GM12878 (cell line): ENCODE results near the gene NRG4. TPM values are rescaled to one million over a fixed set of nuclear protein-coding genes. Genes with fewer than 3 reads are reported as not detected.
A peak's percentile ranks its signal among the peaks of the same experiment; 100 is the strongest.

Experiments used
- ATAC-seq: fragments of 200-7000 bp; cut with Tn5 transposase; 3 replicates; pipeline ENCODE4 v1.9.1; 2020; ENCODE audit warnings: mild to moderate bottlenecking, moderate library complexity
- BruUV-seq: library from RNA; stranded (reverse); fragments of 400-500 nt; replicated peaks from 2 replicates; lab custom pipeline; 2021; lab: Mats Ljungman, UMichigan
- CTCF ChIA-PET: fragments of 300-600 bp; sonication (Branson Sonifier 250); formaldehyde crosslinking; extraction: SDS; loops from one replicate; lab custom pipeline; 2021; ENCODE audit warnings: inconsistent platforms; lab: Yijun Ruan, JAX
- POLR2A ChIA-PET: fragments of 350-600 bp; formaldehyde crosslinking; extraction: SDS; loops from one replicate; lab custom pipeline; 2021; ENCODE audit warnings: inconsistent platforms; lab: Charles Lee
- RAD21 ChIA-PET: fragments of 300-600 bp; sonication (Branson Sonifier 250); formaldehyde crosslinking; loops from one replicate; lab custom pipeline; 2023; ENCODE audit warnings: antibody characterized with exemption; ENCODE audit not compliant: unreplicated experiment; lab: Charles Lee
- SMC1A ChIA-PET: fragments of 300-600 bp; sonication (Branson Sonifier 250); formaldehyde crosslinking; loops from one replicate; lab custom pipeline; 2023; ENCODE audit not compliant: unreplicated experiment, uncharacterized antibody; lab: Charles Lee
- DNase-seq: peaks from one replicate; pipeline ENCODE4 v3.0.0-alpha.2; 2011; ENCODE audit warnings: low read depth, low spot score
- FAIRE-seq: peaks from 3 replicates; lab custom pipeline; 2011; peaks lifted over from hg19 to GRCh38; lab: Jason Lieb, UNC
- H2AFZ ChIP-seq: 2 replicates; pipeline ENCODE4 v1.6.0; 2011; ENCODE audit warnings: low read depth, low read length, control low read depth; ENCODE audit not compliant: control insufficient read depth
- H3K27ac ChIP-seq: 2 replicates; pipeline ENCODE4 v1.5.1; 2011; ENCODE audit warnings: control low read depth; ENCODE audit not compliant: control insufficient read depth, insufficient read depth
- H3K27me3 ChIP-seq, 2 experiments: replicated peaks in 1 of 2; 2 replicates each; pipeline versions ENCODE4 v1.6.0 to v1.6.1; 2011; ENCODE audit warnings: low read length in 1 of 2; ENCODE audit not compliant: control insufficient read depth in 2 of 2, insufficient read depth in 2 of 2
- H3K36me3 ChIP-seq, 2 experiments: 2 replicates each; pipeline ENCODE4 v1.5.1; 2011; ENCODE audit warnings: low read length in 1 of 2; ENCODE audit not compliant: control insufficient read depth in 2 of 2, insufficient read depth in 2 of 2
- H3K4me1 ChIP-seq: 2 replicates; pipeline ENCODE4 v1.6.1; 2011; ENCODE audit warnings: mild to moderate bottlenecking, low read length, moderate library complexity, mixed read lengths; ENCODE audit not compliant: control insufficient read depth, insufficient read depth
- H3K4me2 ChIP-seq: 2 replicates; pipeline ENCODE4 v1.6.0; 2011; ENCODE audit warnings: control low read depth; ENCODE audit not compliant: control insufficient read depth, insufficient read depth
- H3K4me3 ChIP-seq: fragments of 200-600 bp; sonication (generic); 2 replicates; pipeline ENCODE4 v1.5.1; 2016
- H3K79me2 ChIP-seq: 2 replicates; pipeline ENCODE4 v1.6.0; 2011; ENCODE audit warnings: low read length; ENCODE audit not compliant: control insufficient read depth, insufficient read depth
- H3K9ac ChIP-seq: 2 replicates; pipeline ENCODE4 v1.8.0; 2011; ENCODE audit warnings: low read length, control low read depth, mixed read lengths; ENCODE audit not compliant: control insufficient read depth, insufficient read depth
- H3K9me3 ChIP-seq: replicated peaks from 3 replicates; pipeline ENCODE4 v1.5.1; 2011; ENCODE audit warnings: mild to moderate bottlenecking, low read length; ENCODE audit not compliant: control insufficient read depth, insufficient read depth
- H4K20me1 ChIP-seq: 2 replicates; pipeline ENCODE4 v1.6.0; 2011; ENCODE audit not compliant: control insufficient read depth, insufficient read depth
- ATF7 ChIP-seq: fragments of 450-650 bp; IDR thresholded peaks from 2 replicates; pipeline ENCODE4 v1.6.1; 2016; ENCODE audit warnings: low read depth, mild to moderate bottlenecking
- FOS ChIP-seq: IDR thresholded peaks from 3 replicates; pipeline ENCODE4 v1.6.1; 2011; ENCODE audit warnings: borderline replicate concordance; ENCODE audit not compliant: insufficient read length; ENCODE audit errors: extremely low read depth
- HSF1 ChIP-seq: fragments of 150-350 bp; IDR thresholded peaks from 2 replicates; pipeline ENCODE4 v1.6.1; 2014; ENCODE audit warnings: mild to moderate bottlenecking, low read depth, low read length
- IKZF1 ChIP-seq: fragments of 450-650 bp; conservative IDR thresholded peaks from 2 replicates; pipeline ENCODE4 v1.6.1; 2017; ENCODE audit warnings: antibody characterized with exemption, mild to moderate bottlenecking
- RBBP5 ChIP-seq: fragments of 200-600 bp; sonication (generic); conservative IDR thresholded peaks from 2 replicates; pipeline ENCODE4 v1.6.1; 2016
- RCOR1 ChIP-seq: conservative IDR thresholded peaks from 2 replicates; pipeline ENCODE4 v1.6.1; 2012; ENCODE audit warnings: low read depth, low read length, improper control_type of control experiment
- SPI1 ChIP-seq: IDR thresholded peaks from 2 replicates; pipeline ENCODE4 v1.6.1; 2011; ENCODE audit warnings: low read depth, mild to moderate bottlenecking, low read length, moderate library complexity, borderline replicate concordance; ENCODE audit not compliant: insufficient read depth
- STAT1 ChIP-seq: fragments of 450-650 bp; conservative IDR thresholded peaks from 2 replicates; pipeline ENCODE4 v1.6.1; 2014; ENCODE audit warnings: antibody characterized with exemption, mild to moderate bottlenecking
- SUPT20H ChIP-seq: IDR thresholded peaks from 2 replicates; pipeline ENCODE4 v1.6.1; 2011; ENCODE audit warnings: low read depth, mild to moderate bottlenecking, low read length, moderate library complexity, borderline replicate concordance; ENCODE audit not compliant: control insufficient read depth
- ZBTB33 ChIP-seq: fragments of 450-650 bp; IDR thresholded peaks from 2 replicates; pipeline ENCODE4 v1.6.1; 2017; ENCODE audit warnings: mild to moderate bottlenecking
- ZNF384 ChIP-seq: IDR thresholded peaks from 2 replicates; pipeline ENCODE4 v1.6.1; 2012; ENCODE audit warnings: low read depth, mild to moderate bottlenecking, low read length, improper control_type of control experiment, borderline replicate concordance
- WGBS: methylation state at CpG from one replicate; pipeline ENCODE4 v1.1.6; 2016; ENCODE audit warnings: low lambda C conversion rate; ENCODE audit not compliant: insufficient replicate concordance, insufficient coverage; ENCODE audit errors: missing lambda C conversion rate; 5-methylcytosine and 5-hydroxymethylcytosine counted together
- in situ Hi-C: fragments of 300-500 bp; cut with MboI; formaldehyde crosslinking; loops from 9 replicates; pipeline ENCODE4 v1.14.3; 2018; ENCODE audit warnings: mixed read lengths
- intact Hi-C: fragments of 100-400 bp; cut with micrococcal nuclease; formaldehyde crosslinking; loops from one replicate; pipeline ENCODE4 v1.14.2; 2022; ENCODE audit not compliant: unreplicated experiment
- polyA plus RNA-seq, 11 experiments: library from polyadenylated mRNA; depleted of rRNA in 4 of 11; unstranded in 6 of 11; stranded (reverse) in 5 of 11; fragments of >200 nt; fragmentation: Nextera tagmentation in 4 of 11; fragmentation: Illumina TruSeq in 1 of 11; extraction: Ambion mirVana in 4 of 11; extraction: Trizol in 1 of 11; gene quantifications; 1 replicate in 1 of 11; 2 replicates in 10 of 11; pipeline versions ENCODE4 v1.2.1 to v1.2.3, GENCODE V29; 2011 to 2016; ENCODE audit warnings: inconsistent platforms in 2 of 11, missing spikeins in 2 of 11, low read depth in 1 of 11
- total RNA-seq, 4 experiments: library from RNA; depleted of rRNA in 3 of 4; stranded (reverse); fragments of >200 nt in 3 of 4; fragmentation: Illumina TruSeq in 1 of 4; extraction: Trizol in 1 of 4; gene quantifications; 2 replicates each; pipeline versions ENCODE4 v1.2.1 to v1.2.3, GENCODE V29; 2013 to 2021

The NRG4 gene
- total and polyA plus RNA-seq, 10 of the 15 experiments (the other 5 are each of a cell fraction or from before 2014, with no cell fraction given): 0.76 to 8.3 (median 5.5) TPM

GRCh38 chr15:75926931-75927330 lies 85.3 kb downstream of the NRG4 start (continued):
- TF ChIP-seq ZBTB33 (no peak), SUPT20H (no peak), RBBP5 (no peak), STAT1 (no peak), ATF7 (no peak), RCOR1 (no peak), IKZF1 (no peak)

- in situ Hi-C loops: no loop called here
- no TSS peak for BruUV-seq
- intact Hi-C loops: loop anchor here (5.0 kb wide), 1 partner anchor 113 kb away; no protein-coding TSS in a partner anchor
- Histone ChIP-seq H3K79me2 (peaks cover 9% of the 10 kb centered on the region), H3K27me3 (no peaks in the 10 kb centered on the region), H2AFZ (no peak overlapping the region), H3K9me3 (no peaks in the 10 kb centered on the region), H3K4me3 (no peak overlapping the region), H3K9ac (no peak overlapping the region; the same call in 1 of the 2 replicates), H3K4me2 (no peak overlapping the region), H3K27ac (no peak overlapping the region), H4K20me1 (no peaks in the 10 kb centered on the region), H3K36me3 (peaks cover 9 to 10% of the 10 kb centered on the region in 2 experiments; a peak in 3 of 4 replicates), H3K4me1 (peaks cover 7% of the 10 kb centered on the region)
- TF ChIP-seq FOS: no peak
- peak; percentile 57; the same call in 1 of the 2 replicates for TF ChIP-seq SPI1
- TF ChIP-seq HSF1: no peak
- TF ChIP-seq ZNF384: peak; percentile 65; the same call in 1 of the 2 replicates
- ChIA-PET SMC1A (interaction anchor here (0.7 to 2.4 kb wide), 5 partner anchors 9 to 134 kb away, joined by 3 to 7 read pairs (median 3); no protein-coding TSS in a partner anchor), POLR2A (no interaction called here), RAD21 (interaction anchor here (0.6 to 1.4 kb wide), 3 partner anchors 60 to 899 kb away, joined by 3 to 4 read pairs (median 3); no protein-coding TSS in a partner anchor), CTCF (interaction anchor here (1.9 kb wide), 1 partner anchor 17 kb away, joined by 8 read pairs; no protein-coding TSS in a partner anchor)
- no peak for FAIRE-seq
- WGBS: 22% methylated on average over 2 of the region's 2 CpGs
- peak; percentile 25; the same call in 1 of the 3 replicates for ATAC-seq
- no peak for DNase-seq
Observed at GRCh38 chr15:75925440-75925839, 86.8 kb downstream of the NRG4 start.
